ENCODE measurements around the gene SLCO3A1. TPM values are rescaled to one million over a fixed set of nuclear protein-coding genes. Genes with fewer than 3 reads are reported as not detected.

SLCO3A1 gene
- total RNA-seq, 1 donor: 5.4 TPM

- Histone ChIP-seq H3K27me3 (ENCODE audit: insufficient read depth, low read length) (peaks cover 5% of the 10 kb centered on the region), H3K4me3 (ENCODE audit: insufficient read depth, low read length) (no peak overlapping the region), H4K20me1 (ENCODE audit: insufficient read depth, low read length) (no peaks in the 10 kb centered on the region), H3K9me3 (ENCODE audit: low read depth, low read length) (no peaks in the 10 kb centered on the region), H3K79me2 (ENCODE audit: insufficient read depth, low read length) (no peaks in the 10 kb centered on the region), H3K4me1 (ENCODE audit: insufficient read depth, low read length) (no peaks in the 10 kb centered on the region), H2AFZ (ENCODE audit: low read length) (no peak overlapping the region), H3K4me2 (ENCODE audit: insufficient read depth, low read length) (no peak overlapping the region), H3K36me3 (ENCODE audit: insufficient read depth, low read length) (no peaks in the 10 kb centered on the region), H3K27ac (ENCODE audit: low read depth, low read length) (no peak overlapping the region)
- no peak for TF ChIP-seq CTCF (IDR thresholded peaks at IDR 0.05; ENCODE audit: extremely low read depth, low read depth, low read length)
- DNase-seq (ENCODE audit: insufficient read length, low spot score, missing footprints): no peak
Observed at GRCh38 chr15:91839867-91840266, 13.6 kb upstream of the SLCO3A1 start.

- Histone ChIP-seq H3K79me2 (ENCODE audit: insufficient read depth, low read length) (no peaks in the 10 kb centered on the region), H2AFZ (ENCODE audit: low read length) (no peak overlapping the region), H3K4me2 (ENCODE audit: insufficient read depth, low read length) (no peak overlapping the region), H3K27me3 (ENCODE audit: insufficient read depth, low read length) (peaks cover 8% of the 10 kb centered on the region), H3K4me1 (ENCODE audit: insufficient read depth, low read length) (no peaks in the 10 kb centered on the region), H4K20me1 (ENCODE audit: insufficient read depth, low read length) (no peaks in the 10 kb centered on the region), H3K27ac (ENCODE audit: low read depth, low read length) (no peak overlapping the region), H3K36me3 (ENCODE audit: insufficient read depth, low read length) (no peaks in the 10 kb centered on the region), H3K4me3 (ENCODE audit: insufficient read depth, low read length) (no peak overlapping the region), H3K9me3 (ENCODE audit: low read depth, low read length) (no peaks in the 10 kb centered on the region)
- no peak for DNase-seq (ENCODE audit: insufficient read length, low spot score, missing footprints)
- TF ChIP-seq CTCF (IDR thresholded peaks at IDR 0.05; ENCODE audit: extremely low read depth, low read depth, low read length): no peak
Observed at GRCh38 chr15:91841861-91842260, 11.6 kb upstream of the SLCO3A1 start.

- TF ChIP-seq CTCF (IDR thresholded peaks at IDR 0.05; ENCODE audit: extremely low read depth, low read depth, low read length): no peak
Observed at GRCh38 chr15:91844341-91844740, 9.2 kb upstream of the SLCO3A1 start.

GRCh38 chr15:91844928-91845327 lies 8.6 kb upstream of the SLCO3A1 start:
- no peak for DNase-seq (ENCODE audit: insufficient read length, low spot score, missing footprints)

More at GRCh38 chr15:91844341-91844740, 9.2 kb upstream of the SLCO3A1 start:
- H2AFZ ChIP-seq (ENCODE audit: low read length): no peak overlapping the region
- no peaks in the 10 kb centered on the region for H4K20me1 ChIP-seq (ENCODE audit: insufficient read depth, low read length)
- H3K27ac ChIP-seq (ENCODE audit: low read depth, low read length): no peak overlapping the region
- H3K9me3 ChIP-seq (ENCODE audit: low read depth, low read length): no peaks in the 10 kb centered on the region
- H3K36me3 ChIP-seq (ENCODE audit: insufficient read depth, low read length): no peaks in the 10 kb centered on the region
- DNase-seq (ENCODE audit: insufficient read length, low spot score, missing footprints): no peak
- H3K4me2 ChIP-seq (ENCODE audit: insufficient read depth, low read length): no peak overlapping the region
- no peaks in the 10 kb centered on the region for H3K4me1 ChIP-seq (ENCODE audit: insufficient read depth, low read length)
- H3K79me2 ChIP-seq (ENCODE audit: insufficient read depth, low read length): no peaks in the 10 kb centered on the region
- H3K27me3 ChIP-seq (ENCODE audit: insufficient read depth, low read length): peaks cover 8% of the 10 kb centered on the region
- no peak overlapping the region for H3K4me3 ChIP-seq (ENCODE audit: insufficient read depth, low read length)

More at GRCh38 chr15:91844928-91845327, 8.6 kb upstream of the SLCO3A1 start:
- Histone ChIP-seq H3K79me2 (ENCODE audit: insufficient read depth, low read length) (no peaks in the 10 kb centered on the region), H2AFZ (ENCODE audit: low read length) (no peak overlapping the region), H3K9me3 (ENCODE audit: low read depth, low read length) (no peaks in the 10 kb centered on the region), H3K4me3 (ENCODE audit: insufficient read depth, low read length) (no peak overlapping the region), H3K27me3 (ENCODE audit: insufficient read depth, low read length) (peaks cover 8% of the 10 kb centered on the region), H3K27ac (ENCODE audit: low read depth, low read length) (no peak overlapping the region), H4K20me1 (ENCODE audit: insufficient read depth, low read length) (no peaks in the 10 kb centered on the region), H3K4me1 (ENCODE audit: insufficient read depth, low read length) (no peaks in the 10 kb centered on the region), H3K36me3 (ENCODE audit: insufficient read depth, low read length) (no peaks in the 10 kb centered on the region), H3K4me2 (ENCODE audit: insufficient read depth, low read length) (no peak overlapping the region)
- no peak for TF ChIP-seq CTCF (IDR thresholded peaks at IDR 0.05; ENCODE audit: extremely low read depth, low read depth, low read length)
